K562 treated with DMSO at 1 percent for 48 hours (cell line): ENCODE results near the gene PHLPP2. TPM values are rescaled to one million over a fixed set of nuclear protein-coding genes. Genes with fewer than 3 reads are reported as not detected.

Experiments
- total RNA-seq: library from RNA; unstranded; fragments of 300-600 nt; gene quantifications from 2 replicates; pipeline ENCODE4 v1.2.3, GENCODE V29; 2022; ENCODE audit warnings: low replicate concordance; ENCODE audit errors: extremely low read depth

Gene PHLPP2
- not detected in 2 replicates for total RNA-seq

GRCh38 chr16:71724320-71724751 lies at the start of gene PHLPP2:
Gene PHLPP2, minus strand, starts transcription at chr16:71724701. Its CDS starts 9,906 bp downstream, at chr16:71714795.

GRCh38 chr16:71626018-71626857 lies 98.3 kb downstream of the PHLPP2 start, which contains the start of gene MARVELD3:
Gene MARVELD3, plus strand, starts transcription at chr16:71626184. Its CDS starts 46 bp downstream, at chr16:71626230.

Other genes starting within 250 kb of the PHLPP2 start
- gene ZNF19, start 235.4 kb downstream of the PHLPP2 start, total RNA-seq, result not detected in 2 replicates
- not detected in 2 replicates for gene CHST4, start 198.3 kb downstream of the PHLPP2 start, total RNA-seq
- gene TAT, start 147.6 kb downstream of the PHLPP2 start, total RNA-seq, result not detected in 2 replicates
- gene MARVELD3, start 98.5 kb downstream of the PHLPP2 start, total RNA-seq, result not detected in 2 replicates
- not detected in 2 replicates for gene AP1G1, start 84.1 kb upstream of the PHLPP2 start, total RNA-seq
- gene ATXN1L, start 121.3 kb upstream of the PHLPP2 start, total RNA-seq, result not detected in 2 replicates
- not detected in 2 replicates for gene ZNF821, start 159.5 kb upstream of the PHLPP2 start, total RNA-seq
- gene IST1, start 170.8 kb upstream of the PHLPP2 start, total RNA-seq, result not detected in 2 replicates